ENCODE results near the gene ZCCHC7.
"Not testable (repeated sequence)": the region's sequence is repeated elsewhere in the genome, so short reads cannot be mapped to it uniquely, and the experiment has no call there.

Gene ZCCHC7

GRCh38 chr9:37383876-37384746 is 263.7 kb downstream of the ZCCHC7 start:
- Histone ChIP-seq H3K27me3 (ENCODE audit: control insufficient read depth in 1 of 2, insufficient read depth in 2 of 2, low read length in 2 of 2) (no peaks in the 10 kb centered on the region), H3K9ac (ENCODE audit: low read length) (no peak overlapping the region), H3K27ac (ENCODE audit: low read depth, low read length) (no peak overlapping the region), H3K9me3 (ENCODE audit: low read length) (no peaks in the 10 kb centered on the region), H3K4me3 (ENCODE audit: low read depth in 1 of 2, low read length in 2 of 2) (no peak overlapping the region), H3K36me3 (ENCODE audit: insufficient read depth, low read length) (no peaks in the 10 kb centered on the region), H3K4me1 (ENCODE audit: insufficient read depth, low read length) (no peaks in the 10 kb centered on the region)

GRCh38 chr9:37385286-37385685 is 264.9 kb downstream of the ZCCHC7 start:
- no peak overlapping the region for H3K9ac ChIP-seq (ENCODE audit: low read length)
- no peaks in the 10 kb centered on the region for H3K4me1 ChIP-seq (ENCODE audit: insufficient read depth, low read length)
- no peaks in the 10 kb centered on the region for H3K9me3 ChIP-seq (ENCODE audit: low read length)
- no peak overlapping the region for H3K4me3 ChIP-seq (ENCODE audit: low read depth in 1 of 2, low read length in 2 of 2)
- no peaks in the 10 kb centered on the region for H3K36me3 ChIP-seq (ENCODE audit: insufficient read depth, low read length)
- no peak overlapping the region for H3K27ac ChIP-seq (ENCODE audit: low read depth, low read length)
- H3K27me3 ChIP-seq (ENCODE audit: control insufficient read depth in 1 of 2, insufficient read depth in 2 of 2, low read length in 2 of 2) = no peaks in the 10 kb centered on the region

GRCh38 chr9:37386988-37387387 is 266.6 kb downstream of the ZCCHC7 start:
- no peaks in the 10 kb centered on the region for H3K4me1 ChIP-seq (ENCODE audit: insufficient read depth, low read length)
- no peak overlapping the region for H3K9ac ChIP-seq (ENCODE audit: low read length)

DNA sequence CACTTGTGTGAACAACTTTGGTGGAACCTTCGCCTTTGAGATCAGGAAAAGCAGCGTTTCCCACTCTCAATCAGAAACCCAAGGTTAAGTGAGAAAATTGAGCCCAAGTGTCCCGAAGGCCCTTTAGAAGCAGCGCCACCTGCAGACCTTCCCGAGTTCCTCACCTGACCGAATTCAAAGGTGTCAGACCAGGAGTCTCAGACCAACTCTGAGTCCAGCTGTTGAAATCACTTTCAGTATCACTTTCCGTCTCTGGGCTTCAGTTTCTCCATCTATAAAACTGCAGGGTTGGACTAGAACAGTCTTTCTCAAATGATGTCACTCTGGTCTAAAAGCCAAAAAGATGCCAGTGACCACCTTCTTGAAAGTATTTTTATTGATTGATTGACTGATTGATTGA is 270.4 kb downstream of the ZCCHC7 start:
- H3K27me3 ChIP-seq (ENCODE audit: control insufficient read depth in 1 of 2, insufficient read depth in 2 of 2, low read length in 2 of 2) = no peaks in the 10 kb centered on the region

More at GRCh38 chr9:37386988-37387387, 266.6 kb downstream of the ZCCHC7 start:
- no peak overlapping the region for H3K4me3 ChIP-seq (ENCODE audit: low read depth in 1 of 2, low read length in 2 of 2)
- H3K27ac ChIP-seq (ENCODE audit: low read depth, low read length) = no peak overlapping the region
- no peaks in the 10 kb centered on the region for H3K9me3 ChIP-seq (ENCODE audit: low read length)
- H3K27me3 ChIP-seq (ENCODE audit: control insufficient read depth in 1 of 2, insufficient read depth in 2 of 2, low read length in 2 of 2) = no peaks in the 10 kb centered on the region
- no peaks in the 10 kb centered on the region for H3K36me3 ChIP-seq (ENCODE audit: insufficient read depth, low read length)

GRCh38 chr9:37392272-37392671 is 271.9 kb downstream of the ZCCHC7 start:
- no peaks in the 10 kb centered on the region for H3K9me3 ChIP-seq (ENCODE audit: low read length)
- H3K36me3 ChIP-seq (ENCODE audit: insufficient read depth, low read length) = no peaks in the 10 kb centered on the region
- no peaks in the 10 kb centered on the region for H3K4me1 ChIP-seq (ENCODE audit: insufficient read depth, low read length)
- H3K27me3 ChIP-seq (ENCODE audit: control insufficient read depth in 1 of 2, insufficient read depth in 2 of 2, low read length in 2 of 2) = no peaks in the 10 kb centered on the region
- H3K27ac ChIP-seq (ENCODE audit: low read depth, low read length) = no peak overlapping the region
- H3K4me3 ChIP-seq (ENCODE audit: low read depth in 1 of 2, low read length in 2 of 2) = no peak overlapping the region
- H3K9ac ChIP-seq (ENCODE audit: low read length) = no peak overlapping the region

More for the DNA sequence above, 270.4 kb downstream of the ZCCHC7 start:
- H3K4me3 ChIP-seq (ENCODE audit: low read depth in 1 of 2, low read length in 2 of 2) = no peak overlapping the region
- no peak overlapping the region for H3K9ac ChIP-seq (ENCODE audit: low read length)
- no peaks in the 10 kb centered on the region for H3K4me1 ChIP-seq (ENCODE audit: insufficient read depth, low read length)
- H3K9me3 ChIP-seq (ENCODE audit: low read length) = no peaks in the 10 kb centered on the region
- H3K36me3 ChIP-seq (ENCODE audit: insufficient read depth, low read length) = no peaks in the 10 kb centered on the region
- H3K27ac ChIP-seq (ENCODE audit: low read depth, low read length) = no peak overlapping the region

- Histone ChIP-seq H3K9ac (ENCODE audit: low read length) (no peak overlapping the region), H3K9me3 (ENCODE audit: low read length) (no peaks in the 10 kb centered on the region), H3K27ac (ENCODE audit: low read depth, low read length) (no peak overlapping the region), H3K4me1 (ENCODE audit: insufficient read depth, low read length) (no peaks in the 10 kb centered on the region), H3K36me3 (ENCODE audit: insufficient read depth, low read length) (no peaks in the 10 kb centered on the region), H3K4me3 (ENCODE audit: low read depth in 1 of 2, low read length in 2 of 2) (no peak overlapping the region), H3K27me3 (ENCODE audit: control insufficient read depth in 1 of 2, insufficient read depth in 2 of 2, low read length in 2 of 2) (no peaks in the 10 kb centered on the region)
Measured at GRCh38 chr9:37395229-37395628, 274.9 kb downstream of the ZCCHC7 start.

- Histone ChIP-seq H3K36me3 (ENCODE audit: insufficient read depth, low read length) (no peaks in the 10 kb centered on the region), H3K4me3 (ENCODE audit: low read depth in 1 of 2, low read length in 2 of 2) (no peak overlapping the region), H3K27me3 (ENCODE audit: control insufficient read depth in 1 of 2, insufficient read depth in 2 of 2, low read length in 2 of 2) (no peaks in the 10 kb centered on the region), H3K27ac (ENCODE audit: low read depth, low read length) (no peak overlapping the region), H3K4me1 (ENCODE audit: insufficient read depth, low read length) (no peaks in the 10 kb centered on the region), H3K9me3 (ENCODE audit: low read length) (no peaks in the 10 kb centered on the region), H3K9ac (ENCODE audit: low read length) (no peak overlapping the region)
Measured at GRCh38 chr9:37395663-37396062, 275.3 kb downstream of the ZCCHC7 start.

- H3K4me3 ChIP-seq (ENCODE audit: low read depth in 1 of 2, low read length in 2 of 2); H3K36me3 ChIP-seq (ENCODE audit: insufficient read depth, low read length); H3K27ac ChIP-seq (ENCODE audit: low read depth, low read length); H3K27me3 ChIP-seq (ENCODE audit: control insufficient read depth in 1 of 2, insufficient read depth in 2 of 2, low read length in 2 of 2); H3K4me1 ChIP-seq (ENCODE audit: insufficient read depth, low read length); H3K9ac ChIP-seq (ENCODE audit: low read length); H3K9me3 ChIP-seq (ENCODE audit: low read length): not testable (repeated sequence)
Measured at GRCh38 chr9:37397948-37398347, 277.6 kb downstream of the ZCCHC7 start.

DNA sequence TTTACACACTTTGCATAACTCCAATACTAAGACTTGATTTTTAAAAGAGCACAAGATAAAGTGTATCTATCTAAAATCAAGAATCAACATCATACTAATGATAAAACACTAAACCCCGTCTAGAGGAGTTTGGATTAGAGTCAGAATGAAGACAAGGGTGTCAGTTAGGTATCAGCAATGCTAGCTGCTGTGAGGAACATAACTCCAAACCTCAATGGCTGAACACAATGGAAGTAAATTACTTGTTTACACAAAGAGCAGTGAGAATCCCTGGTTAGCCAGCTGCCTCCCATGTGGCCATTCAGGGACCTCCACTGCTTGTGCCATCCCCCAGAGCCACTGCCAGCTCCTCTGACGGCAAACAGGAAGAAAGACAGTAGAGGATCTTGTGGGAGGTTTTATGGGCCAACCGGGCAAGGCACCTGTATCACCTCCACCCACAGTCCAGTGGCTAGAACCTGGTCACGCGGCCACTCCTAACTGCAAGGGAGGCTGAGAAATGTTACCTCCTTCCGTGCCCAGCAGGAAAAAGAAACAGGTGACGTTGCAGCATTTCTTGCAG is 278.2 kb downstream of the ZCCHC7 start:
- H3K4me3 ChIP-seq (ENCODE audit: low read depth in 1 of 2, low read length in 2 of 2) = no peak overlapping the region
- no peaks in the 10 kb centered on the region for H3K4me1 ChIP-seq (ENCODE audit: insufficient read depth, low read length)
- no peak overlapping the region for H3K9ac ChIP-seq (ENCODE audit: low read length)
- no peaks in the 10 kb centered on the region for H3K36me3 ChIP-seq (ENCODE audit: insufficient read depth, low read length)
- H3K27ac ChIP-seq (ENCODE audit: low read depth, low read length) = no peak overlapping the region
- no peaks in the 10 kb centered on the region for H3K9me3 ChIP-seq (ENCODE audit: low read length)
- no peaks in the 10 kb centered on the region for H3K27me3 ChIP-seq (ENCODE audit: control insufficient read depth in 1 of 2, insufficient read depth in 2 of 2, low read length in 2 of 2)

DNA sequence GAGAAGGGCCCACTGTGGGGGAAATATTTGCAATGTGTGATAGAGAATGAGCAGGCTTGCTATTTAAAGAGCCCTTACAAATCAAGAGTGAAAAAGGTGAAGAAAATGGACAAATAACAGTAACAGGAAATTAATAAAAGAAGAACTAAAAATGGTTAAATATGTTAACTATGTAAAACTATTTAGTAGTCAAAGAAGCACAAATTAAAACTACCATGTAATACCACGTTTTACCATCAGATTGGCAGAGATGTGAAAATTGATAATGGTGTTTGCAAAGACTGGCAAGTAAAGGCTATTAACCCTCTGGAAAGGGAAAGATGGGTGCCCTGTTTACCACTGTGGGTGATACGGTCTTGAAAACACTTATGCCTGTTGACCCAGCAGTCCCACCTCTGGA is 279.0 kb downstream of the ZCCHC7 start:
- Histone ChIP-seq H3K27ac (ENCODE audit: low read depth, low read length) (no peak overlapping the region), H3K36me3 (ENCODE audit: insufficient read depth, low read length) (no peaks in the 10 kb centered on the region), H3K9me3 (ENCODE audit: low read length) (no peaks in the 10 kb centered on the region), H3K9ac (ENCODE audit: low read length) (no peak overlapping the region), H3K4me3 (ENCODE audit: low read depth in 1 of 2, low read length in 2 of 2) (no peak overlapping the region), H3K4me1 (ENCODE audit: insufficient read depth, low read length) (no peaks in the 10 kb centered on the region), H3K27me3 (ENCODE audit: control insufficient read depth in 1 of 2, insufficient read depth in 2 of 2, low read length in 2 of 2) (no peaks in the 10 kb centered on the region)

- no peak overlapping the region for H3K4me3 ChIP-seq (ENCODE audit: low read depth in 1 of 2, low read length in 2 of 2)
- H3K4me1 ChIP-seq (ENCODE audit: insufficient read depth, low read length) = no peaks in the 10 kb centered on the region
- H3K36me3 ChIP-seq (ENCODE audit: insufficient read depth, low read length) = no peaks in the 10 kb centered on the region
- no peaks in the 10 kb centered on the region for H3K9me3 ChIP-seq (ENCODE audit: low read length)
- H3K9ac ChIP-seq (ENCODE audit: low read length) = no peak overlapping the region
- H3K27me3 ChIP-seq (ENCODE audit: control insufficient read depth in 1 of 2, insufficient read depth in 2 of 2, low read length in 2 of 2) = no peaks in the 10 kb centered on the region
- no peak overlapping the region for H3K27ac ChIP-seq (ENCODE audit: low read depth, low read length)
Measured at GRCh38 chr9:37404590-37404989, 284.2 kb downstream of the ZCCHC7 start.

- Histone ChIP-seq H3K9ac (ENCODE audit: low read length) (no peak overlapping the region), H3K4me1 (ENCODE audit: insufficient read depth, low read length) (no peaks in the 10 kb centered on the region), H3K36me3 (ENCODE audit: insufficient read depth, low read length) (no peaks in the 10 kb centered on the region)
Measured at GRCh38 chr9:37405350-37405749, 285.0 kb downstream of the ZCCHC7 start.

More at GRCh38 chr9:37405350-37405749, 285.0 kb downstream of the ZCCHC7 start:
- Histone ChIP-seq H3K27ac (ENCODE audit: low read depth, low read length) (no peak overlapping the region), H3K4me3 (ENCODE audit: low read depth in 1 of 2, low read length in 2 of 2) (no peak overlapping the region), H3K27me3 (ENCODE audit: control insufficient read depth in 1 of 2, insufficient read depth in 2 of 2, low read length in 2 of 2) (no peaks in the 10 kb centered on the region), H3K9me3 (ENCODE audit: low read length) (no peaks in the 10 kb centered on the region)
